GM23338 (cell line): ENCODE results near the gene CYSLTR2. TPM values are rescaled to one million over a fixed set of nuclear protein-coding genes. Genes with fewer than 3 reads are reported as not detected.

Source experiments
- ATAC-seq: fragments of 200-7000 bp; cut with Tn5 transposase; 3 replicates; pipeline ENCODE4 v1.9.1; 2020
- DNase-seq: peaks from one replicate; pipeline ENCODE4 v3.0.0-alpha.2; 2015; ENCODE audit warnings: low spot score
- H2AFZ ChIP-seq: fragments of 200-600 bp; sonication (generic); 2 replicates; pipeline ENCODE4 v1.8.0; 2016; ENCODE audit warnings: antibody characterized with exemption, mild to moderate bottlenecking, moderate library complexity
- H3F3A ChIP-seq: fragments of 200-600 bp; sonication (generic); replicated peaks from 2 replicates; pipeline ENCODE4 v1.8.0; 2017; ENCODE audit warnings: antibody characterized with exemption, mixed run types, low read depth
- H3K27ac ChIP-seq: fragments of 200-600 bp; sonication (generic); 2 replicates; pipeline ENCODE4 v1.6.1; 2016; ENCODE audit warnings: low read depth
- H3K27me3 ChIP-seq: fragments of 200-600 bp; sonication (generic); 2 replicates; pipeline ENCODE4 v1.8.0; 2016; ENCODE audit warnings: mild to moderate bottlenecking, mixed run types, moderate library complexity; ENCODE audit not compliant: insufficient read depth
- H3K36me3 ChIP-seq: fragments of 200-600 bp; sonication (generic); 2 replicates; pipeline ENCODE4 v1.8.0; 2016; ENCODE audit warnings: mild to moderate bottlenecking; ENCODE audit not compliant: insufficient read depth
- H3K4me1 ChIP-seq: fragments of 200-600 bp; sonication (generic); 2 replicates; pipeline ENCODE4 v1.8.0; 2016; ENCODE audit warnings: mild to moderate bottlenecking, moderate library complexity; ENCODE audit not compliant: insufficient read depth
- H3K4me2 ChIP-seq: fragments of 200-600 bp; sonication (generic); 2 replicates; pipeline ENCODE4 v1.7.1; 2017; ENCODE audit warnings: mixed run types
- H3K4me3 ChIP-seq: fragments of 200-600 bp; sonication (generic); 2 replicates; pipeline ENCODE4 v1.6.1; 2016; ENCODE audit warnings: mixed run types
- H3K79me2 ChIP-seq: fragments of 200-600 bp; sonication (generic); replicated peaks from 2 replicates; pipeline ENCODE4 v1.8.0; 2017; ENCODE audit warnings: mild to moderate bottlenecking; ENCODE audit not compliant: insufficient read depth
- H3K9me2 ChIP-seq: fragments of 200-600 bp; sonication (generic); 2 replicates; pipeline ENCODE4 v1.8.0; 2017; ENCODE audit not compliant: insufficient read depth
- H4K20me1 ChIP-seq: fragments of 200-600 bp; sonication (generic); replicated peaks from 2 replicates; pipeline ENCODE4 v1.8.0; 2017; ENCODE audit warnings: mild to moderate bottlenecking; ENCODE audit not compliant: insufficient read depth
- H3K27ac Mint-ChIP-seq: 2 replicates; pipeline ENCODE4 v1.8.0; 2020; ENCODE audit warnings: inconsistent platforms, mild to moderate bottlenecking, moderate library complexity, mixed read lengths
- H3K27me3 Mint-ChIP-seq: 3 replicates; pipeline ENCODE4 v1.8.0; 2022; ENCODE audit warnings: low read depth, mild to moderate bottlenecking, moderate library complexity, mixed read lengths, inconsistent platforms; ENCODE audit not compliant: insufficient read depth, poor library complexity
- H3K36me3 Mint-ChIP-seq: 3 replicates; pipeline ENCODE4 v1.8.0; 2021; ENCODE audit warnings: low read depth, mild to moderate bottlenecking, inconsistent platforms, moderate library complexity, mixed read lengths
- H3K4me1 Mint-ChIP-seq: 3 replicates; pipeline ENCODE4 v1.8.0; 2020; ENCODE audit warnings: mild to moderate bottlenecking, inconsistent platforms, mixed read lengths
- H3K4me3 Mint-ChIP-seq: 3 replicates; pipeline ENCODE4 v1.8.0; 2021; ENCODE audit warnings: moderate library complexity, mild to moderate bottlenecking, inconsistent platforms, mixed read lengths
- H3K9me3 Mint-ChIP-seq: 3 replicates; pipeline ENCODE4 v1.8.0; 2020; ENCODE audit warnings: moderate library complexity, mild to moderate bottlenecking, inconsistent platforms, mixed read lengths
- CREB1 ChIP-seq: fragments of 250-450 bp; sonication (Bioruptor Pico); IDR thresholded peaks from 2 replicates; pipeline ENCODE4 v1.5.0; 2020; ENCODE audit warnings: low read depth, mild to moderate bottlenecking, moderate library complexity
- EZH2 ChIP-seq: fragments of 200-600 bp; sonication (generic); IDR thresholded peaks from one replicate; pipeline ENCODE4 v1.8.0; 2017; ENCODE audit warnings: antibody characterized with exemption, mild to moderate bottlenecking, low read depth; ENCODE audit not compliant: unreplicated experiment
- POLR2AphosphoS5 ChIP-seq: IDR thresholded peaks from 2 replicates; pipeline ENCODE4 v1.6.1; 2016; ENCODE audit warnings: antibody characterized with exemption, low read depth
- ZNF114 ChIP-seq: fragments of 250-450 bp; sonication (Bioruptor Pico); IDR thresholded peaks from 2 replicates; pipeline ENCODE4 v1.5.0; 2020; ENCODE audit warnings: mild to moderate bottlenecking, moderate library complexity
- ZNF331 ChIP-seq: fragments of 250-450 bp; sonication (Bioruptor Pico); IDR thresholded peaks from 2 replicates; pipeline ENCODE4 v1.5.0; 2020; ENCODE audit warnings: low read depth, mild to moderate bottlenecking, moderate library complexity
- polyA plus RNA-seq: library from polyadenylated mRNA; unstranded; fragments of >200 nt; fragmentation: Nextera tagmentation; extraction: Ambion mirVana; gene quantifications from 2 replicates; pipeline ENCODE4 v1.2.1, GENCODE V29; 2016
- total RNA-seq: library from RNA; depleted of rRNA; stranded (reverse); fragments of >200 nt; shearing (Covaris generic); gene quantifications from 2 replicates; pipeline ENCODE4 v1.2.3, GENCODE V29; 2014
- TF ChIP-seq, protein P1 (sequence below), 2 experiments: fragments of 200-600 bp in 1 of 2; sonication (generic) in 1 of 2; conservative IDR thresholded peaks; 2 replicates each; pipeline versions ENCODE4 v1.5.1 to v1.6.1; 2016 to 2017; ENCODE audit warnings: antibody characterized with exemption in 2 of 2, low read depth in 2 of 2, mild to moderate bottlenecking in 2 of 2, moderate library complexity in 1 of 2
- TF ChIP-seq, protein P2 (sequence below): fragments of 250-450 bp; sonication (Bioruptor Pico); IDR thresholded peaks from 2 replicates; pipeline ENCODE4 v1.5.0; 2020; ENCODE audit warnings: mild to moderate bottlenecking, moderate library complexity
- TF ChIP-seq, protein P3 (sequence below): IDR thresholded peaks from one replicate; pipeline ENCODE4 v1.6.1; 2018; ENCODE audit warnings: antibody characterized with exemption; ENCODE audit not compliant: unreplicated experiment

The CYSLTR2 gene
- total and polyA plus RNA-seq, 2 experiments from 2014 or later, result not detected

DNA sequence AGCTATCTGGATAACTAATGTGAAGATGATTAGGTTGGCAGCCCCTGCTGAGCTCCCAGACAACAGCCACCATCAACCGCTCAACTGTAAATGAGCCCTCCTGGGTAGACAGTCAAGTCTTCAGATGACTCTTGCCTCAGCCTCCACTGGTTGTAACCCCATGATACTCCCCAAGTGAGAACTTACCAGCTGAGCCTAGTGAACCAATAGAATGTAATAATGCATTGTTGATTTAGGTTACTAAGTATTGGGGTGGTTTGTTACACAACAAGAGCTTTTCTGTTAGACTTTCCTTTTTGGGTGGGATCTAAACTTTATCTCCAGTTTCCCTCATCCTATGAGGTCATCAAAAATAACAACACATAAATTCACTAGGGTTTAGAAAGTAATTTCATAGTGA is 69.4 kb downstream of the CYSLTR2 start (continued):
- TF ChIP-seq, protein P1, sequence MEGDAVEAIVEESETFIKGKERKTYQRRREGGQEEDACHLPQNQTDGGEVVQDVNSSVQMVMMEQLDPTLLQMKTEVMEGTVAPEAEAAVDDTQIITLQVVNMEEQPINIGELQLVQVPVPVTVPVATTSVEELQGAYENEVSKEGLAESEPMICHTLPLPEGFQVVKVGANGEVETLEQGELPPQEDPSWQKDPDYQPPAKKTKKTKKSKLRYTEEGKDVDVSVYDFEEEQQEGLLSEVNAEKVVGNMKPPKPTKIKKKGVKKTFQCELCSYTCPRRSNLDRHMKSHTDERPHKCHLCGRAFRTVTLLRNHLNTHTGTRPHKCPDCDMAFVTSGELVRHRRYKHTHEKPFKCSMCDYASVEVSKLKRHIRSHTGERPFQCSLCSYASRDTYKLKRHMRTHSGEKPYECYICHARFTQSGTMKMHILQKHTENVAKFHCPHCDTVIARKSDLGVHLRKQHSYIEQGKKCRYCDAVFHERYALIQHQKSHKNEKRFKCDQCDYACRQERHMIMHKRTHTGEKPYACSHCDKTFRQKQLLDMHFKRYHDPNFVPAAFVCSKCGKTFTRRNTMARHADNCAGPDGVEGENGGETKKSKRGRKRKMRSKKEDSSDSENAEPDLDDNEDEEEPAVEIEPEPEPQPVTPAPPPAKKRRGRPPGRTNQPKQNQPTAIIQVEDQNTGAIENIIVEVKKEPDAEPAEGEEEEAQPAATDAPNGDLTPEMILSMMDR (conservative IDR thresholded peaks at IDR 0.05; ENCODE audit: low read depth in 2 of 2), result no peak
- no peak for TF ChIP-seq POLR2AphosphoS5
- no peak for TF ChIP-seq CREB1 (CRISPR knock-in tag)
- TF ChIP-seq ZNF114 (CRISPR knock-in tag), result no peak
- TF ChIP-seq EZH2, result no peak

DNA sequence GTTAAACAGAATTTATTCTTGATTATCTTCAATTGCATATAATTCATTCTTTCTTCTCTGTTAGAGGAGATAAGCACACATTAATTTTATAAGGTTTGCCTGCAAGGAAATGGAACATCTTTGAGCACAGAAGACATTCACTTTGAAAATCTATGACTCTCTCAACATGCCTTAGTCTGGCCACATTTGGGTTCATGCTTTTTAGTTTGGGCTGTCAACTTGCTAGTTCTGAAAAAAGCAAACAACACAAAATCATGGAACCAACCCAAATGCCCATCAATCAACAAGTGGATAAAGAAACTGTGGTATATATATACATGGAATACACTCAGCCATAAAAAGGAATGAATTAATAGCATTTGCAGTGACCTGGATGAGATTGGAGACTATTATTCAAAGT is 71.5 kb downstream of the CYSLTR2 start:
- no peaks in the 10 kb centered on the region for H3K27me3 ChIP-seq
- H3K4me3 Mint-ChIP-seq, result no peak overlapping the region
- H2AFZ ChIP-seq, result no peak overlapping the region
- H3K27ac Mint-ChIP-seq, result no peak overlapping the region
- H4K20me1 ChIP-seq, result no peaks in the 10 kb centered on the region
- no peaks in the 10 kb centered on the region for H3K79me2 ChIP-seq
- no peaks in the 10 kb centered on the region for H3K27me3 Mint-ChIP-seq
- no peak overlapping the region for H3K4me3 ChIP-seq
- no peaks in the 10 kb centered on the region; the same call in 1 of the 2 replicates for H3K36me3 ChIP-seq
- DNase-seq, result no peak
- no peaks in the 10 kb centered on the region for H3F3A ChIP-seq
- H3K9me3 Mint-ChIP-seq, result peaks cover 16% of the 10 kb centered on the region; the same call in 2 of the 3 replicates
- no peak for ATAC-seq
- H3K4me2 ChIP-seq, result no peak overlapping the region
- peaks cover 6% of the 10 kb centered on the region; the same call in 1 of the 2 replicates for H3K9me2 ChIP-seq
- H3K36me3 Mint-ChIP-seq, result no peaks in the 10 kb centered on the region
- H3K27ac ChIP-seq, result no peak overlapping the region
- H3K4me1 Mint-ChIP-seq, result no peaks in the 10 kb centered on the region
- no peaks in the 10 kb centered on the region for H3K4me1 ChIP-seq
- TF ChIP-seq CREB1 (CRISPR knock-in tag), result no peak
- TF ChIP-seq, protein P2, sequence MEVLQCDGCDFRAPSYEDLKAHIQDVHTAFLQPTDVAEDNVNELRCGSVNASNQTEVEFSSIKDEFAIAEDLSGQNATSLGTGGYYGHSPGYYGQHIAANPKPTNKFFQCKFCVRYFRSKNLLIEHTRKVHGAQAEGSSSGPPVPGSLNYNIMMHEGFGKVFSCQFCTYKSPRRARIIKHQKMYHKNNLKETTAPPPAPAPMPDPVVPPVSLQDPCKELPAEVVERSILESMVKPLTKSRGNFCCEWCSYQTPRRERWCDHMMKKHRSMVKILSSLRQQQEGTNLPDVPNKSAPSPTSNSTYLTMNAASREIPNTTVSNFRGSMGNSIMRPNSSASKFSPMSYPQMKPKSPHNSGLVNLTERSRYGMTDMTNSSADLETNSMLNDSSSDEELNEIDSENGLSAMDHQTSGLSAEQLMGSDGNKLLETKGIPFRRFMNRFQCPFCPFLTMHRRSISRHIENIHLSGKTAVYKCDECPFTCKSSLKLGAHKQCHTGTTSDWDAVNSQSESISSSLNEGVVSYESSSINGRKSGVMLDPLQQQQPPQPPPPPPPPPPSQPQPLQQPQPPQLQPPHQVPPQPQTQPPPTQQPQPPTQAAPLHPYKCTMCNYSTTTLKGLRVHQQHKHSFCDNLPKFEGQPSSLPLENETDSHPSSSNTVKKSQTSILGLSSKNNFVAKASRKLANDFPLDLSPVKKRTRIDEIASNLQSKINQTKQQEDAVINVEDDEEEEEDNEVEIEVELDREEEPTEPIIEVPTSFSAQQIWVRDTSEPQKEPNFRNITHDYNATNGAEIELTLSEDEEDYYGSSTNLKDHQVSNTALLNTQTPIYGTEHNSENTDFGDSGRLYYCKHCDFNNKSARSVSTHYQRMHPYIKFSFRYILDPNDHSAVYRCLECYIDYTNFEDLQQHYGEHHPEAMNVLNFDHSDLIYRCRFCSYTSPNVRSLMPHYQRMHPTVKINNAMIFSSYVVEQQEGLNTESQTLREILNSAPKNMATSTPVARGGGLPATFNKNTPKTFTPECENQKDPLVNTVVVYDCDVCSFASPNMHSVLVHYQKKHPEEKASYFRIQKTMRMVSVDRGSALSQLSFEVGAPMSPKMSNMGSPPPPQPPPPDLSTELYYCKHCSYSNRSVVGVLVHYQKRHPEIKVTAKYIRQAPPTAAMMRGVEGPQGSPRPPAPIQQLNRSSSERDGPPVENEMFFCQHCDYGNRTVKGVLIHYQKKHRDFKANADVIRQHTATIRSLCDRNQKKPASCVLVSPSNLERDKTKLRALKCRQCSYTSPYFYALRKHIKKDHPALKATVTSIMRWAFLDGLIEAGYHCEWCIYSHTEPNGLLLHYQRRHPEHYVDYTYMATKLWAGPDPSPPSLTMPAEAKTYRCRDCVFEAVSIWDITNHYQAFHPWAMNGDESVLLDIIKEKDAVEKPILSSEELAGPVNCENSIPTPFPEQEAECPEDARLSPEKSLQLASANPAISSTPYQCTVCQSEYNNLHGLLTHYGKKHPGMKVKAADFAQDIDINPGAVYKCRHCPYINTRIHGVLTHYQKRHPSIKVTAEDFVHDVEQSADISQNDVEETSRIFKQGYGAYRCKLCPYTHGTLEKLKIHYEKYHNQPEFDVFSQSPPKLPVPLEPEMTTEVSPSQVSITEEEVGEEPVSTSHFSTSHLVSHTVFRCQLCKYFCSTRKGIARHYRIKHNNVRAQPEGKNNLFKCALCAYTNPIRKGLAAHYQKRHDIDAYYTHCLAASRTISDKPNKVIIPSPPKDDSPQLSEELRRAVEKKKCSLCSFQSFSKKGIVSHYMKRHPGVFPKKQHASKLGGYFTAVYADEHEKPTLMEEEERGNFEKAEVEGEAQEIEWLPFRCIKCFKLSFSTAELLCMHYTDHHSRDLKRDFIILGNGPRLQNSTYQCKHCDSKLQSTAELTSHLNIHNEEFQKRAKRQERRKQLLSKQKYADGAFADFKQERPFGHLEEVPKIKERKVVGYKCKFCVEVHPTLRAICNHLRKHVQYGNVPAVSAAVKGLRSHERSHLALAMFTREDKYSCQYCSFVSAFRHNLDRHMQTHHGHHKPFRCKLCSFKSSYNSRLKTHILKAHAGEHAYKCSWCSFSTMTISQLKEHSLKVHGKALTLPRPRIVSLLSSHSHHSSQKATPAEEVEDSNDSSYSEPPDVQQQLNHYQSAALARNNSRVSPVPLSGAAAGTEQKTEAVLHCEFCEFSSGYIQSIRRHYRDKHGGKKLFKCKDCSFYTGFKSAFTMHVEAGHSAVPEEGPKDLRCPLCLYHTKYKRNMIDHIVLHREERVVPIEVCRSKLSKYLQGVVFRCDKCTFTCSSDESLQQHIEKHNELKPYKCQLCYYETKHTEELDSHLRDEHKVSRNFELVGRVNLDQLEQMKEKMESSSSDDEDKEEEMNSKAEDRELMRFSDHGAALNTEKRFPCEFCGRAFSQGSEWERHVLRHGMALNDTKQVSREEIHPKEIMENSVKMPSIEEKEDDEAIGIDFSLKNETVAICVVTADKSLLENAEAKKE, result no peak
- no peak for TF ChIP-seq ZNF331 (CRISPR knock-in tag)
- TF ChIP-seq, protein P3, sequence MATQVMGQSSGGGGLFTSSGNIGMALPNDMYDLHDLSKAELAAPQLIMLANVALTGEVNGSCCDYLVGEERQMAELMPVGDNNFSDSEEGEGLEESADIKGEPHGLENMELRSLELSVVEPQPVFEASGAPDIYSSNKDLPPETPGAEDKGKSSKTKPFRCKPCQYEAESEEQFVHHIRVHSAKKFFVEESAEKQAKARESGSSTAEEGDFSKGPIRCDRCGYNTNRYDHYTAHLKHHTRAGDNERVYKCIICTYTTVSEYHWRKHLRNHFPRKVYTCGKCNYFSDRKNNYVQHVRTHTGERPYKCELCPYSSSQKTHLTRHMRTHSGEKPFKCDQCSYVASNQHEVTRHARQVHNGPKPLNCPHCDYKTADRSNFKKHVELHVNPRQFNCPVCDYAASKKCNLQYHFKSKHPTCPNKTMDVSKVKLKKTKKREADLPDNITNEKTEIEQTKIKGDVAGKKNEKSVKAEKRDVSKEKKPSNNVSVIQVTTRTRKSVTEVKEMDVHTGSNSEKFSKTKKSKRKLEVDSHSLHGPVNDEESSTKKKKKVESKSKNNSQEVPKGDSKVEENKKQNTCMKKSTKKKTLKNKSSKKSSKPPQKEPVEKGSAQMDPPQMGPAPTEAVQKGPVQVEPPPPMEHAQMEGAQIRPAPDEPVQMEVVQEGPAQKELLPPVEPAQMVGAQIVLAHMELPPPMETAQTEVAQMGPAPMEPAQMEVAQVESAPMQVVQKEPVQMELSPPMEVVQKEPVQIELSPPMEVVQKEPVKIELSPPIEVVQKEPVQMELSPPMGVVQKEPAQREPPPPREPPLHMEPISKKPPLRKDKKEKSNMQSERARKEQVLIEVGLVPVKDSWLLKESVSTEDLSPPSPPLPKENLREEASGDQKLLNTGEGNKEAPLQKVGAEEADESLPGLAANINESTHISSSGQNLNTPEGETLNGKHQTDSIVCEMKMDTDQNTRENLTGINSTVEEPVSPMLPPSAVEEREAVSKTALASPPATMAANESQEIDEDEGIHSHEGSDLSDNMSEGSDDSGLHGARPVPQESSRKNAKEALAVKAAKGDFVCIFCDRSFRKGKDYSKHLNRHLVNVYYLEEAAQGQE, result no peak
